ENCODE data around the gene RBM5.

Gene RBM5

DNA sequence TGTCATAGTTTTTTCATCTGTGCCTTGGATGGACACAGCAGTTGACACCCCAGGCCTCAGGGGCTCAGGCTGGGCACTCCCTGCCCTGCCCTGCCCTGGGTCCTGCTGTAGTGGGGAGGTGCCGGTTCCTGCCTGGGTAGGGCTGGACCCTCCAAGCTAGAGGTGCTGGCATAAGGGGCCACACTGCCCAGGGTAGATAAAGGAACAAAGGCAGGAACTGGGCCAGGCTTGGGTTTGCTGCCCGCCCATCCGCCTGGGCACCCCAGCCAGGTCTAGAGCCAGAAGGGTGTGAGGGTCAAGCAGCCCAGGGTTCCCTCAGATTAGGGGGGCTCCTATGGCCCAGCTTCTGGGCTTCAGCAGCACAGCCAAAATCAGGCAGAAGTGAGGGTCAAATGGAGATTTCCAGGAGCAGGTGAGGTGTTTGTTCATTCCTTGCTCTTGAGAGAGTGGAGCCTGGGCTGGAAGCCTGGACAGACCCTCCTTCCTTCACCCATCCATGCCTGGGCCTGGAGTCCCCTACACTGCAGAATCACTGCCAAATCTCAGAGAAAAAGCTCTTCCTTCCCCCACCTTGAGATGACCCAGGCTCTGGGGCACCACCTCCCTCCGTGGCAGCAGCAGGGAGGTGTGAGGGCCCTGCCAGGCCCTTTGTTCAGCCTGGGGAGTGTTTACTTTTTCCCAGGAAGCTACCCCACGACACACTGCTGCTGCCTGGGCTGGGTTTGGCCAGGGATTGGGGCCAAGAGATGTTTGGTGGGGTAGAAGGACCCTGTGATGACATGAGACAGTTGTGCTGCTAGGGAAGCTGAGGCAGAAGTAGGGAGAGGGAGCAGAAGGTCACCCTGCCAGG is 73.5 kb downstream of the RBM5 start:
- DNase-seq = no peak

DNA sequence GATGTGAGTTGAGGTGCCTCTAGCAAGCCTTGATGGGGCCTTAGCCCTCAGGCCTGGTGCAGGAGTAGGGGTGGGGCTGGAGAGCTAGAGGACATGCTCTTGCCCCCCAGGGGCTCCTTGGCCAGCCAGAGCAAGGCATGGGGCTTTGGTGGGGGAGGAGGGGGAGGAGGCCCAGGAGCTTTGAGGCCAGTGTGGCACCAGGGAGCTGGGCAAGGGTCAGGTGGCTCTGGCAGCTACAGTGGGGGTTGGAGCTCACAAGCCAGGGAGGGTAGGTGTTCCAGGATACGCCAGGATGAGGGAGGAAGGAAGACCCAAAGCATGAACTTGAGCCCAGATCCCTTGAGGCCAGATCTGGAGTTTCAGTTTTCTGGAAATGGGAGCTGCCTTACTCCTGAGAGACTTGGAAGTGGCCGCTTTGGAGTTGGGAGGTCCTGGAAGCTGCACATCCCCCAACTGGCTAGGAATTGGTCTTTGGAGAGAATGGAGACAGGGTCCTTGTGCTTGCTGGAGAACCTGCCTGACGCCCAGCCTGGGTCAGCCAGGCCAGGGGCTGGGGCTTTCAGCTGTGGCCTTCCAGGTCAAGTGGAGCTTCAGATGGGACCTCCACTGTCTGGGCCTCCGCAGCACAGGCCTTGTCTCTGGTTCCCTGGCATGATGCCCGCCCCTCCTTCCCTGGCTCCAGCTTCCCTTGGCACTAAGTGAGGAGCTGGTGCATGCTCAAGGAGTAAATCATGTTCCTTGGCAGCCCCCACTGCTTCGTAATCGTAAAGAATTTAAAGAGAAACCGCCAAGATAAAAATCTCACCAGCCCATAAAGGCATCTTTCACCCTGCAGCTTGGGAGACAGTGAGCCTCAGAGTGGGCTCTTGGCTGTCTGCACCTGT is 75.1 kb downstream of the RBM5 start:
- no peak for DNase-seq

DNA sequence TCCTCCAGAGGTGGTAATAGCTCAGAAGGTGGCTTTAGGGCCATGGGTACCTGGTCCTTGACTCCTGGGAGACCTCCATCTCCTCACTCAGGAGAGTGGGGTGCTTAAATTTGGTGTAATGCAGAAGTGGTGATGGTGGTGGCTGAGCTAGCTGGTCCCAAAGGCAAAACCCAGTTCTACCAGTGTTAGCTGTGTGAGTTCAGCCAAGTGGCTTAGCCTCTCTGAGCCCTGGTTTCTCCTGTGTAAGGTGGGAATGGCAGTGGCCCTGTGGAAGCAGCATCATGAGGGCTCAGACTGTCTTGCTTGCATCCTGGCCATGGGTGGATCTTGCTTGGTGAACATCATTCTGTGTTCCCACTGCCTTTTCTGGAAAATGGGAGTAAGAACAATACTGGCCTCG is 75.8 kb downstream of the RBM5 start:
- no peak for DNase-seq

DNA sequence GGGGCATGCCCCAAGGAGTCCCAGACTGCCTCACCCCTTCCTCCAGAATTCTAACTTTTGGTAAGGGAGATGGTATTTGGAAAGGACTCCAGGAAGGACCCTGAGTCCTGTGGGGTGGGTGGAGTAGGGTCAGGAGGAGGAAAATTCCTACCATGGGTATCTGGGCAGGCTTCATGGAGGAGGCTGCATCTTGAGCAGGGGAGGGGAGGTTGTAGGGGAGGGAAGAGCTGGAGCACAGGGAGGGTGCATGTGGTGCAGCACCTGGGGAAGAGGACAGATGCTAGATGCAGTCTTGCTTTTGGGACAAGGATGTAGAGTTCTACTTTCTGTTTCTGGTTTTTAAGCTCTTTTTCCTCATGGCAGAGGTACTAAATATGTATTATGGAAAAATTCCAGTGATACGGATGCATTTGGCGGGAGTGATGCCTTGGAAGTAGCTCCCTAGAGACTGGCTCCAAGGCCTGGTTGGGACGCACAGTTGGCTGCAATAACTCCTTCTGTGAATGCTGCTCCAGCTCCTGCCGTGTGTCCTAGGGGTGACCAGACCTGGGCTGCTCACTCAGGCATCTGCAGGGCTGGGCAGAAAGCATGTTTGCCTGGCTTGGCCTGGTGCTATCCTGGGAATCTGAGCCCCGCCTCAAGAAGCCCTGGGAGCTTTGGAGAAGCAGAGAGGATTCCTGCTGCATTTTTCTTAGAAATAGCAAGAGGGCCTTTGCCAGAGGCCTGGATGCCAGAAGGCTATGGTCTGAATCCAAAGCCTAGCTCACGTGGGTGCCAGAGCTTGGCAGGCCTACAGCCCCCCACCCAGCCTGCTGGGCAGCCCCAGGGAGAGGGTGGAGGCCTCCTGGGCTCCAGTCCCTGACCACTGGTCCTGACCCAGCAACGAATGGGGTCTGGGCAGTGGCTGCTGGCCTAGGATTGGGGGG is 76.5 kb downstream of the RBM5 start:
- no peak for DNase-seq

DNA sequence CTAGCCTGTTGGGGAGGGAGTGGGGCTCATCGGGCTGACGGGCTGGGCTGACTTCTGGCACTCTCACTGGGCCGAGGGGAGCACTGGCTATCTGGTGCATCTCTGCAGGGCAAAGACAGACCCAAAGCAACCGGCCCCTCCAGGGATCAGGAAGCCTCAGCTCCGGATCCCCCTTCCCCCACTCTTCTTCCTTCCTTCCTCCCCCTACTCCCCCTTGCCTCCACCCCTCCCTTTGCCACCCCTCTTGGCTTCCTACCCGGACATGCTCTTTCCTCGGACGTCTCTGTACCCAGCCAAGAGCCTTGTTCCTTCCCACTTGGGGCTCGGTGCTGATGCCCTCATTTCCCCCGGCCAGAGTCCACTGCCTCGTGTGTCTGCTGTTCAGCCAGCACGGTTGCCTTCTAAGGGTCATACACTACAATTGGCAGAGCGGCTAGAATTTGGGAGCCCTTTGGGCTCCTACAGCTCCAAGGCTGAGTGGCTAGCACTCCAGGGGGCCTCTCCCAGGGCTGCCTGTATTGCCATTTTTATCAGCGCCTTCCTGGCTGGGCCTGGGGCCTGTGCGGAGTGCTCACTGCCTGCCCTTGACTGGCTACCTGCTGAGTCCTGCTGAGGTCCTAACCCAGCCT is 77.3 kb downstream of the RBM5 start:
- DNase-seq = no peak

DNA sequence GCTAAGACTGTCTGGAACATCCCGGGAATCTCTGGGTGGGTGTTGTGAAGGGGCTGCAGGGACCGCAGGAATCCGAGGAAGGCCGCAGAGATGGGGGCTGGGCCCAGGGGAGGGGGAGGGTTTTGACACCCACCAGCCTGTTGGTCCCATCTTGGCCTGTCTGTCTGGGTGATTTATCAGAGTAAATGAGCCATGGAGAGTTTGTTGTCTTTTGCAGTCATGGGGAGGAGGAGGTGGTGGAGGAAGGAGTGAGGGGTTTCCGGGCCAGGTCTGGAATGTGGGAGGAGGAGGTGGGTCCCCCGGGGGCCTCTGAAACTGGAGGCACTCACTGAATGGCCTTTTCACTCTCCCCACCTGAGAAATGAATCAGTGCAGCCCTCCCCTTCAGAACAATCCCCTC is 77.9 kb downstream of the RBM5 start:
- DNase-seq = no peak

DNA sequence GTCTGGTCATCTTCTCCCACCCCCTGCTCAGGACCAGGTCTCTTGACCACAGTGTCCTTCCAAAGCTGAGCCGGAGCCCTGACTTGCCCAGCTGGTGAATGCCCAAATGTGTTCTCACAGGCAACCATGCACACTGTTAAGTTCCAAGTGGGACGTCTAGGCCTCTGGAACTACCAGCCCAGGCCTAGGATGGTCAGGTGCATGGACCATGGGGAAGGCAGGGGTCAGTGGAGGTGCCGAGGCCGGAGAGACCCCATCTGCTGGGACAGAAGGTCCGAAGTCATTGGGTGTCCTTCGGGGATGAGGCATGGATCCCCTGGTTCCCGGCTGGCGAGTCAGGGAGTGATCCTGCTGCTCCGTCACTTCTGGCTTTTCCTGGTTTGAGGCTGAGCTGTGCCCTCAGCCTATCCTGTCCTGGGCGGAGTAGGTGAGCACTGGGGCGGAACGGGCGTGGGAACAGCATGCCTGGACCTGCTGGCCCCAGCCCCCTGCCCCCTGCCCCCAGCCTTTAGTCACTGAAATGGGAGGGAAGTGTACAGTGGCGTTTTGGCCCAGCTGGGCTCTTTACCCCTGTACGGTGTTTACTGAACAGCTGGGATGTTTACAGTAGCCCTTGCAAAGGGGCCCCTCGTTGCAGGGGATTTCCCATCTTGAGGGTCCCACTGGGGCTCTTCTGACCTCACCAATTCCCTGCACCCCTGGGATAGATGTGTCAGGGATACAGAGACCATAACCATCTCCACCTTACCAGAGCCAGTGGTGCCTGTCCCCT is 78.5 kb downstream of the RBM5 start:
- no peak for DNase-seq

DNA sequence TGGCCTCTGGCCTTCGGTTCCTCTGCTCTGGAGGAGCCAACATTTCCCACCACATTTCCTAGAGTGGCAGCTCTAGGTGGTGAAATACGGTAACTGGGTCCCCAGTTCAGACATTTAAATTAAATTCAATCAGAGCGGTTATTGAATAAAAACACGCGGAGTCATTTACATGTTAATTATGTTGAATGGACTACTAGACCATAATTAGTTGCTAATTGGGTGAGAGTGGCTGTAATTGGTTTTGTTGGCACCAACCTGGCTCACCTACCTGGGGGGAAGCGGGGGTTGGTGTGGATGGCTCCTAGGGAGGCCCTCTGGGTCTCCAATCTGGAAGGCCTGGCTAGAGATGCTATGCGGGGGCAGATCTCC is 79.1 kb downstream of the RBM5 start:
- DNase-seq = no peak

DNA sequence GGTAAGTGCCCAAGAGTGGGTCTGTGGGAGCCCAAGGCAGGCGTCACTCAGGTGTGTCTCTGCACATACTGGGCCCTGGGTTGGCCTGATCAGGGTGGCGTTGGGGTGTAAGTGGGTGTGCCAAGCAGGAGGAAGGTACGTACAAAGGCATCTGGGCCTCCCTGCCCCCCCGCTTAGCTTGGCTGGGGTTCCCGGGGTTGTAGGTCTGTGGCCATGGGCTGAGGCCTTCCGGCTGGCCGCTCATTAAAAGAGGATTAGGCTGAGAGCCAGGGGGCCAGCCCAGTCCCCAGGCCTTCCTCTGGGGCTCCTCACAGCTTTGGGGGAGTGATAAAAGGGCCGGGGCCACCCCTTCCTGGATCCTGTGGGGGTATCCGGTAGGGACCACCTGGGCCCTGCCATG is 79.7 kb downstream of the RBM5 start:
- no peak for DNase-seq
